ENCODE data around the gene KIAA0232.

DNA sequence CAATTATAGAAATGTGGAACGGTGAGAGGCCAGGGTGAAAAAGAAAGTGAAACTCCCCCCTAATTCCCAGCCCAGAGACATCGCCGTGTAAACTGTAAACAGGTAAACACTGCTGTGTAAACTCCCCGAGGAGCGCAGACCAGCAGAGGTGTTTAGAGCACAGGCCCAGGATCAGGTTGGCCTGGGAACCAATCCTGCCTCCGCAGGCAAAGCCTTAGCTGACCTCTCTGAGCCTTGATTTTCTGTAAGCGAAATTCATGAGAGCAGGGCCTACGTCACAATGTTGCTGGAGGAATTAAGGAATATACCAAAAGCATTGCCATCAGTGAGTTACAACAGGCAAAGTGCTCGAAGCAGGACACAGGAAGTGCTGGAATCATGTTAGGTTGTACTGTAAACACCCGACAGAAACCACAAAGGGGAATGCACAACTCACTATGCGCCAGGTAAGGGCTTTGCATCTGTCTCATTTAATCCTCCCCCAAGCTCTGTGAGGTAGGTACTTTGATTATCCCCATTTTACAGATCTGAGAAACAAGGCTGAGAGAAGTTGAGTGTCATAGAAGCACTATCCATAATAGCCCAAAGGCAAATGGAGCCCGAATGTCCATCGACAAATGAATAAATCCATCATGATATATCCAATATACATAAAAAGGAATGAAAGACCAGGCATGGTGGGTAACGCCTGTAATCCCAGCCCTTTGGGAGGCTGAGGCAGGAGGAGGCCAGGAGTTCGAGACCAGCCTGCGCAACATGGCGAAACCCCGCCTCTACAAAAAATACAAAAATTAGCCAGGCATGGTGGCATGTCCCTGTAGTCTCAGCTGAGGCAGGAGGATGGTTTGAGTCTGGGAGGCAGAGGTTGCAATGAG is 30.7 kb upstream of the KIAA0232 start:
- TF ChIP-seq FOXA1 (IDR thresholded peaks at IDR 0.05) (no peak), ARNT (IDR thresholded peaks at IDR 0.05) (no peak), SUZ12 (IDR thresholded peaks at IDR 0.05) (no peak), FOXK2 (IDR thresholded peaks at IDR 0.05) (no peak), SP1 (IDR thresholded peaks at IDR 0.05) (no peak), FOXM1 (IDR thresholded peaks at IDR 0.05; ENCODE audit: borderline replicate concordance) (no peak), HDGF (IDR thresholded peaks at IDR 0.05; ENCODE audit: borderline replicate concordance) (no peak), TARDBP (IDR thresholded peaks at IDR 0.05) (no peak), ZNF384 (IDR thresholded peaks at IDR 0.05) (no peak)
- TF ChIP-seq, protein P1, sequence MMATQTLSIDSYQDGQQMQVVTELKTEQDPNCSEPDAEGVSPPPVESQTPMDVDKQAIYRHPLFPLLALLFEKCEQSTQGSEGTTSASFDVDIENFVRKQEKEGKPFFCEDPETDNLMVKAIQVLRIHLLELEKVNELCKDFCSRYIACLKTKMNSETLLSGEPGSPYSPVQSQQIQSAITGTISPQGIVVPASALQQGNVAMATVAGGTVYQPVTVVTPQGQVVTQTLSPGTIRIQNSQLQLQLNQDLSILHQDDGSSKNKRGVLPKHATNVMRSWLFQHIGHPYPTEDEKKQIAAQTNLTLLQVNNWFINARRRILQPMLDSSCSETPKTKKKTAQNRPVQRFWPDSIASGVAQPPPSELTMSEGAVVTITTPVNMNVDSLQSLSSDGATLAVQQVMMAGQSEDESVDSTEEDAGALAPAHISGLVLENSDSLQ (IDR thresholded peaks at IDR 0.05): no peak

Data from HEK293T (cell line).